ENCODE results near the gene S1PR5.

DNA sequence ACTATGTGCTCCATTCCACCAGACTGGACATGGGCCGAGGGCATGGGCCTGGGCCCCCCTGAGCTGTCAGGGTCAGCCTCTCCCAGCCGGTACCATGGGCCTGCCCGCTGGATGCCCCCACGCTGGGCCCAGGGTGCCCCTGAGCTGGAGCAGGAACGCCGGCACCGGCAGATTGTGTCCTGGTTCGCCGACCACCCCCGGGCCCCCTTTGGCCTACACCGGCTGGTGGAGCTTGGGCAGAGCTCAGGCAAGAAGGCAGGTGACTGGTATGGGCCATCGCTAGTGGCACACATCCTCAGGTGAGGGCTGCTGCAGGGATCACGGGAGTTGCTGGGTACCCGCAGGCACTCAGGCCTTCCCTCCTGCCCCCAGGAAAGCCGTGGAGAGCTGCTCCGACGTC lies 29.6 kb upstream of the S1PR5 start:
- TF ChIP-seq, protein P1, sequence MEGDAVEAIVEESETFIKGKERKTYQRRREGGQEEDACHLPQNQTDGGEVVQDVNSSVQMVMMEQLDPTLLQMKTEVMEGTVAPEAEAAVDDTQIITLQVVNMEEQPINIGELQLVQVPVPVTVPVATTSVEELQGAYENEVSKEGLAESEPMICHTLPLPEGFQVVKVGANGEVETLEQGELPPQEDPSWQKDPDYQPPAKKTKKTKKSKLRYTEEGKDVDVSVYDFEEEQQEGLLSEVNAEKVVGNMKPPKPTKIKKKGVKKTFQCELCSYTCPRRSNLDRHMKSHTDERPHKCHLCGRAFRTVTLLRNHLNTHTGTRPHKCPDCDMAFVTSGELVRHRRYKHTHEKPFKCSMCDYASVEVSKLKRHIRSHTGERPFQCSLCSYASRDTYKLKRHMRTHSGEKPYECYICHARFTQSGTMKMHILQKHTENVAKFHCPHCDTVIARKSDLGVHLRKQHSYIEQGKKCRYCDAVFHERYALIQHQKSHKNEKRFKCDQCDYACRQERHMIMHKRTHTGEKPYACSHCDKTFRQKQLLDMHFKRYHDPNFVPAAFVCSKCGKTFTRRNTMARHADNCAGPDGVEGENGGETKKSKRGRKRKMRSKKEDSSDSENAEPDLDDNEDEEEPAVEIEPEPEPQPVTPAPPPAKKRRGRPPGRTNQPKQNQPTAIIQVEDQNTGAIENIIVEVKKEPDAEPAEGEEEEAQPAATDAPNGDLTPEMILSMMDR (IDR thresholded peaks at IDR 0.05), result no peak
- TF ChIP-seq POLR2A (IDR thresholded peaks at IDR 0.05), result no peak
- no peak for TF ChIP-seq POLR2AphosphoS5 (IDR thresholded peaks at IDR 0.05)

All from prostate gland (tissue), 2 donors.